Fibroblast of villous mesenchyme (primary cell): ENCODE measurements around the gene FCGBP. TPM values are rescaled to one million over a fixed set of nuclear protein-coding genes. Genes with fewer than 3 reads are reported as not detected.
A peak's percentile ranks its signal among the peaks of the same experiment; 100 is the strongest.
"Not testable (repeated sequence)": the region's sequence is repeated elsewhere in the genome, so short reads cannot be mapped to it uniquely, and the experiment has no call there.

Experiments used
- DNase-seq: peaks from one replicate; pipeline ENCODE4 v3.0.0-alpha.2; 2010; ENCODE audit warnings: low read depth
- H3K4me3 ChIP-seq: 2 replicates; pipeline ENCODE4 v1.5.1; 2011; ENCODE audit warnings: low read depth, mild to moderate bottlenecking, low read length
- CTCF ChIP-seq: IDR thresholded peaks from 2 replicates; pipeline ENCODE4 v1.5.1; 2012; ENCODE audit warnings: low read depth, mild to moderate bottlenecking, low read length; ENCODE audit not compliant: insufficient read depth
- total RNA-seq: library from RNA; depleted of rRNA; stranded (reverse); fragments of >200 nt; gene quantifications from 2 replicates; pipeline ENCODE4 v1.2.3, GENCODE V29; 2012

FCGBP gene
- total RNA-seq, 1 donor: under 0.01 TPM

GRCh38 chr19:39908803-39909202, 25.6 kb downstream of the FCGBP start:
- no peak for TF ChIP-seq CTCF
- no peak overlapping the region for H3K4me3 ChIP-seq
- no peak for DNase-seq

GRCh38 chr19:39906820-39907611, 27.4 kb downstream of the FCGBP start:
- no peak for DNase-seq
- no peak for TF ChIP-seq CTCF
- no peak overlapping the region for H3K4me3 ChIP-seq

- H3K4me3 ChIP-seq: no peak overlapping the region
- no peak for TF ChIP-seq CTCF
- DNase-seq: no peak
Measured at GRCh38 chr19:39906283-39906682, 28.2 kb downstream of the FCGBP start.

- not testable (repeated sequence) for DNase-seq
Measured at GRCh38 chr19:39903486-39904091, 30.8 kb downstream of the FCGBP start.

GRCh38 chr19:39902326-39902725, 32.1 kb downstream of the FCGBP start:
- DNase-seq, H3K4me3 ChIP-seq: not testable (repeated sequence)

More at GRCh38 chr19:39903486-39904091, 30.8 kb downstream of the FCGBP start:
- not testable (repeated sequence) for H3K4me3 ChIP-seq

GRCh38 chr19:39901681-39902080, 32.8 kb downstream of the FCGBP start:
- H3K4me3 ChIP-seq, DNase-seq: not testable (repeated sequence)

GRCh38 chr19:39898858-39899257, 35.6 kb downstream of the FCGBP start:
- not testable (repeated sequence) for DNase-seq, H3K4me3 ChIP-seq

GRCh38 chr19:39897511-39898245, 36.8 kb downstream of the FCGBP start:
- TF ChIP-seq CTCF: peak; percentile 57
- DNase-seq: peak; percentile 15

GRCh38 chr19:39895096-39895495, 39.3 kb downstream of the FCGBP start:
- not testable (repeated sequence) for DNase-seq, H3K4me3 ChIP-seq

More at GRCh38 chr19:39897511-39898245, 36.8 kb downstream of the FCGBP start:
- H3K4me3 ChIP-seq: not testable (repeated sequence)

- not testable (repeated sequence) for DNase-seq, H3K4me3 ChIP-seq
Measured at GRCh38 chr19:39894236-39894606, 40.2 kb downstream of the FCGBP start.

- not testable (repeated sequence) for H3K4me3 ChIP-seq, DNase-seq
Measured at GRCh38 chr19:39893366-39894235, 40.8 kb downstream of the FCGBP start.

GRCh38 chr19:39892506-39892902, 41.9 kb downstream of the FCGBP start:
- H3K4me3 ChIP-seq, DNase-seq: not testable (repeated sequence)
